GDM1 (cell line): ENCODE measurements around the gene CASP7.

Experiments
- DNase-seq: peaks from one replicate; lab custom pipeline; 2025; lab: John Stamatoyannopoulos, UW

The CASP7 gene

GRCh38 chr10:113712755-113713639 lies 33.3 kb downstream of the CASP7 start:
- no peak for DNase-seq

- DNase-seq, result no peak
These were observed 33.9 kb downstream of the CASP7 start for GRCh38 chr10:113713640-113713982.

GRCh38 chr10:113716109-113716910 lies 36.6 kb downstream of the CASP7 start:
- DNase-seq, result no peak

GRCh38 chr10:113718969-113719822 lies 39.5 kb downstream of the CASP7 start:
- DNase-seq, result no peak

- no peak for DNase-seq
These were observed 40.7 kb downstream of the CASP7 start for GRCh38 chr10:113720386-113720785.

GRCh38 chr10:113732160-113732881 lies 52.6 kb downstream of the CASP7 start:
- no peak for DNase-seq

GRCh38 chr10:113732966-113733365 lies 53.3 kb downstream of the CASP7 start:
- DNase-seq, result no peak

GRCh38 chr10:113733635-113734034 lies 53.9 kb downstream of the CASP7 start:
- no peak for DNase-seq

- DNase-seq, result no peak
These were observed 56.2 kb downstream of the CASP7 start for GRCh38 chr10:113735913-113736312.

- DNase-seq, result no peak
These were observed 56.9 kb downstream of the CASP7 start for GRCh38 chr10:113736576-113736975.

- no peak for DNase-seq
These were observed 59.3 kb downstream of the CASP7 start for GRCh38 chr10:113739031-113739430.

GRCh38 chr10:113739577-113739976 lies 59.9 kb downstream of the CASP7 start:
- DNase-seq, result no peak

GRCh38 chr10:113740850-113741249 lies 61.1 kb downstream of the CASP7 start:
- no peak for DNase-seq

GRCh38 chr10:113742466-113742865 lies 62.8 kb downstream of the CASP7 start:
- DNase-seq, result no peak

GRCh38 chr10:113743594-113743993 lies 63.9 kb downstream of the CASP7 start:
- DNase-seq, result no peak

GRCh38 chr10:113745374-113745773 lies 65.7 kb downstream of the CASP7 start:
- no peak for DNase-seq

- DNase-seq, result no peak
These were observed 66.7 kb downstream of the CASP7 start for GRCh38 chr10:113746217-113746957.

GRCh38 chr10:113751181-113751732 lies 71.5 kb downstream of the CASP7 start, which contains the start of gene PLEKHS1:
PLEKHS1 (plus strand) TSS chr10:113751682; CDS start chr10:113755278, 3,596 bp downstream.
- no peak for DNase-seq

GRCh38 chr10:113752553-113752952 lies 72.8 kb downstream of the CASP7 start:
- no peak for DNase-seq

- DNase-seq, result no peak
These were observed 73.4 kb downstream of the CASP7 start for GRCh38 chr10:113753020-113753692.
